ENCODE measurements around the gene SGIP1.

DNA sequence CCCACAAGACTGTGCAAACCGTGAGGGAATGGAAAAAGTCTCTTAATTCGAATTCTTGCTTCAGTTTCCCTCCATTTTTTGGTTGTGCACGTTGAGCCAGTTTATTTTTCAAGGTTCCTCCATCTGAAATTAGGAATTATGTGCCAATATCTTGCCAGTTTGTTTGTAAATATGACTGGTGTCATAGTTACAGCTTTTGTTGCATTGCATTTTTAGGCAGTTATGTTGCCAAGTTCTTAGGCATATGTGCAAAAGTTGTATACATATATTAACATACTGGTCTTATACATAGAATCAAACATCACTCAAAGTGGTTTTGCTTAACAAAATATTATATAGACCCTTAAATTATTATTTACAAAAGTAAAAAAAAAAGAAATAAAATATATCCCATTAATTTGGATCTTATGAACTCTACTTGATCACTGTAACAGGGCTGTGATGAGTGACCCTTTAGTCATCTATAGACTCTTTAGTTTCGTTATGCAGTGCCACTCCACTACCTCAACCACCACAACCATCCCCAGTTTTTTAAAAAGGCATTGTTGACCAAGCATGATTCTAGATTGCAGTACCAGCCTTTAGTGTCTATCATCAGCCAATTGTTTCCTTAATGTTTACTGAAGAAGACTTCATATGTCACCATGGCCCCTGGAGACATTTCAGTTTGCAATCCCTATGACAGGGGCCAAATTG, 197.4 kb downstream of the SGIP1 start:
- TF ChIP-seq CTCF (IDR thresholded peaks at IDR 0.05) (no peak), POLR2A (IDR thresholded peaks at IDR 0.05) (no peak)
